ENCODE data around the gene C1orf141. TPM values are rescaled to one million over a fixed set of nuclear protein-coding genes. Genes with fewer than 3 reads are reported as not detected.

Gene C1orf141
- total RNA-seq, 4 donors from 2014 or later: not detected

DNA sequence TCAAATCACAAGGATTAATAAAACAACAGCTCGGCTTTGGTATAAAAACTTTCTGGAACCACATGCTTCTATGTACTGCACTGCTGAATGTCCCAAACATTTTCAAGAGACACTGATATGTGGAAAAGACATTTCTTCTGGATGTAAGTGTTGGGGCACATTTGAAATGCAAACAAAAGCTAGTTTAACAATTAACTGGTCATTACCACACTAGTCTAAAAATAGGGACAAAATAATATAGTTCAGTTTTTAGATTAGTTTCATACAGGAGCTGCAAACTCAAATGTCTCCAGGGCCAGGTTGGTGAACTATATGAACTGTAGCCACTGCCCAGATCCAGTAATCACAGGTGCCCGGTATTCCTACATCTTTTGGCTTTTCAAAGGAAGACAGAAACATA lies 34.7 kb upstream of the C1orf141 start:
- Histone ChIP-seq H3K4me1 (no peaks in the 10 kb centered on the region), H3K27me3 (no peaks in the 10 kb centered on the region), H3K27ac (no peak overlapping the region), H3K36me3 (no peaks in the 10 kb centered on the region), H3K9me3 (no peaks in the 10 kb centered on the region), H3K4me3 (no peak overlapping the region)
- in situ Hi-C loops (cut with MboI; ENCODE audit: low pct_ligation_motif_present in 1 of 4, low pct_unique_long_range_greater_than_20kb in 1 of 4, low sequenced_read_pairs in 3 of 4) (no loop called here), intact Hi-C loops (cut with DNase I; ENCODE audit: low total_unique reads) (no loop called here)
- DNase-seq: no peak
- TF ChIP-seq, protein P1, sequence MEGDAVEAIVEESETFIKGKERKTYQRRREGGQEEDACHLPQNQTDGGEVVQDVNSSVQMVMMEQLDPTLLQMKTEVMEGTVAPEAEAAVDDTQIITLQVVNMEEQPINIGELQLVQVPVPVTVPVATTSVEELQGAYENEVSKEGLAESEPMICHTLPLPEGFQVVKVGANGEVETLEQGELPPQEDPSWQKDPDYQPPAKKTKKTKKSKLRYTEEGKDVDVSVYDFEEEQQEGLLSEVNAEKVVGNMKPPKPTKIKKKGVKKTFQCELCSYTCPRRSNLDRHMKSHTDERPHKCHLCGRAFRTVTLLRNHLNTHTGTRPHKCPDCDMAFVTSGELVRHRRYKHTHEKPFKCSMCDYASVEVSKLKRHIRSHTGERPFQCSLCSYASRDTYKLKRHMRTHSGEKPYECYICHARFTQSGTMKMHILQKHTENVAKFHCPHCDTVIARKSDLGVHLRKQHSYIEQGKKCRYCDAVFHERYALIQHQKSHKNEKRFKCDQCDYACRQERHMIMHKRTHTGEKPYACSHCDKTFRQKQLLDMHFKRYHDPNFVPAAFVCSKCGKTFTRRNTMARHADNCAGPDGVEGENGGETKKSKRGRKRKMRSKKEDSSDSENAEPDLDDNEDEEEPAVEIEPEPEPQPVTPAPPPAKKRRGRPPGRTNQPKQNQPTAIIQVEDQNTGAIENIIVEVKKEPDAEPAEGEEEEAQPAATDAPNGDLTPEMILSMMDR (IDR thresholded peaks at IDR 0.05): no peak
- 65 to 79% methylated on average over 2 of the region's 2 CpGs for WGBS, 2 donors (ENCODE audit: low coverage in 1 of 2)

- Histone ChIP-seq H3K27ac (no peak within 1 kb of the TSS), H3K4me1 (no peaks in the 10 kb centered on the region), H3K9me3 (no peaks in the 10 kb centered on the region), H3K27me3 (no peaks in the 10 kb centered on the region), H3K36me3 (no peaks in the 10 kb centered on the region), H3K4me3 (no peak within 1 kb of the TSS)
- in situ Hi-C loops (cut with MboI; ENCODE audit: low pct_ligation_motif_present in 1 of 4, low pct_unique_long_range_greater_than_20kb in 1 of 4, low sequenced_read_pairs in 3 of 4) (no loop called here), intact Hi-C loops (cut with DNase I; ENCODE audit: low total_unique reads) (no loop called here)
- DNase-seq: no peak
- TF ChIP-seq, protein P1 (IDR thresholded peaks at IDR 0.05): no peak
- TF ChIP-seq EP300 (IDR thresholded peaks at IDR 0.05; ENCODE audit: low read depth): no peak
- no peak for TF ChIP-seq POLR2AphosphoS5 (IDR thresholded peaks at IDR 0.05)
- TF ChIP-seq POLR2A (IDR thresholded peaks at IDR 0.05): no peak
- 37 to 47% methylated on average over 3 to 4 of the region's 4 CpGs for WGBS, 2 donors (ENCODE audit: low coverage in 1 of 2)
Observed at GRCh38 chr1:67166196-67166595, 31.4 kb upstream of the C1orf141 start, which contains the start of gene IL23R. TSS of gene IL23R (plus strand) at chr1:67166454. CDS start at chr1:67168121, 1,667 bp downstream.

- H3K9me3 ChIP-seq: no peaks in the 10 kb centered on the region
- no peaks in the 10 kb centered on the region for H3K4me1 ChIP-seq
- no peaks in the 10 kb centered on the region for H3K36me3 ChIP-seq
- no peak overlapping the region for H3K27ac ChIP-seq
- in situ Hi-C loops (cut with MboI; ENCODE audit: low pct_ligation_motif_present in 1 of 4, low pct_unique_long_range_greater_than_20kb in 1 of 4, low sequenced_read_pairs in 3 of 4): no loop called here
- intact Hi-C loops (cut with DNase I; ENCODE audit: low total_unique reads): no loop called here
- TF ChIP-seq EP300 (IDR thresholded peaks at IDR 0.05; ENCODE audit: low read depth): no peak
- TF ChIP-seq, protein P1 (IDR thresholded peaks at IDR 0.05): no peak
- TF ChIP-seq POLR2A (IDR thresholded peaks at IDR 0.05): no peak
- TF ChIP-seq POLR2AphosphoS5 (IDR thresholded peaks at IDR 0.05): no peak
- no peak overlapping the region for H3K4me3 ChIP-seq
- DNase-seq: no peak
- no peaks in the 10 kb centered on the region for H3K27me3 ChIP-seq
- 90 to 91% methylated on average over 4 of the region's 4 CpGs for WGBS, 2 donors (ENCODE audit: low coverage in 1 of 2)
Observed at GRCh38 chr1:67165468-67166041, 30.8 kb upstream of the C1orf141 start.

GRCh38 chr1:67162954-67163353 lies 28.2 kb upstream of the C1orf141 start:
- Histone ChIP-seq H3K27ac (no peak overlapping the region), H3K9me3 (no peaks in the 10 kb centered on the region), H3K36me3 (no peaks in the 10 kb centered on the region), H3K4me3 (no peak overlapping the region), H3K4me1 (no peaks in the 10 kb centered on the region), H3K27me3 (no peaks in the 10 kb centered on the region)
- in situ Hi-C loops (cut with MboI; ENCODE audit: low pct_ligation_motif_present in 1 of 4, low pct_unique_long_range_greater_than_20kb in 1 of 4, low sequenced_read_pairs in 3 of 4) (no loop called here), intact Hi-C loops (cut with DNase I; ENCODE audit: low total_unique reads) (no loop called here)
- no peak for DNase-seq
- WGBS, 2 donors (ENCODE audit: low coverage in 1 of 2): 75 to 81% methylated on average over 1 to 2 of the region's 2 CpGs
- TF ChIP-seq EP300 (IDR thresholded peaks at IDR 0.05; ENCODE audit: low read depth): no peak
- TF ChIP-seq POLR2AphosphoS5 (IDR thresholded peaks at IDR 0.05): no peak
- TF ChIP-seq, protein P1 (IDR thresholded peaks at IDR 0.05): no peak
- TF ChIP-seq POLR2A (IDR thresholded peaks at IDR 0.05): no peak

All from transverse colon (tissue), 4 donors.